GM19328 (cell line): ENCODE data around the gene ATXN7L1.
"Not testable (repeated sequence)": the region's sequence is repeated elsewhere in the genome, so short reads cannot be mapped to it uniquely, and the experiment has no call there.

ENCODE experiments used
- ATAC-seq: cut with Tn5 transposase; IDR thresholded peaks from one replicate; pipeline ENCODE4 v1.9.1; 2021; ENCODE audit warnings: mild to moderate bottlenecking, moderate library complexity; ENCODE audit not compliant: unreplicated experiment

Gene ATXN7L1

GRCh38 chr7:105623906-105624305, 252.5 kb downstream of the ATXN7L1 start:
- ATAC-seq: no peak

- no peak for ATAC-seq
Measured at GRCh38 chr7:105623378-105623777, 253.0 kb downstream of the ATXN7L1 start.

GRCh38 chr7:105622106-105622731, 254.2 kb downstream of the ATXN7L1 start:
- no peak for ATAC-seq

GRCh38 chr7:105621617-105622016, 254.8 kb downstream of the ATXN7L1 start:
- ATAC-seq: no peak

- no peak for ATAC-seq
Measured at GRCh38 chr7:105621176-105621575, 255.2 kb downstream of the ATXN7L1 start.

- ATAC-seq: no peak
Measured at GRCh38 chr7:105619590-105619989, 256.8 kb downstream of the ATXN7L1 start.

- no peak for ATAC-seq
Measured at GRCh38 chr7:105618016-105618296, 258.4 kb downstream of the ATXN7L1 start.

- no peak for ATAC-seq
Measured at GRCh38 chr7:105617280-105618015, 259.0 kb downstream of the ATXN7L1 start.

- ATAC-seq: no peak
Measured at GRCh38 chr7:105614341-105614840, 262.0 kb downstream of the ATXN7L1 start.

- no peak for ATAC-seq
Measured at GRCh38 chr7:105613611-105614330, 262.6 kb downstream of the ATXN7L1 start.

GRCh38 chr7:105612806-105613205, 263.6 kb downstream of the ATXN7L1 start:
- ATAC-seq: no peak

GRCh38 chr7:105611856-105612775, 264.3 kb downstream of the ATXN7L1 start:
- ATAC-seq: no peak

- no peak for ATAC-seq
Measured at GRCh38 chr7:105610165-105610930, 266.1 kb downstream of the ATXN7L1 start.

GRCh38 chr7:105602325-105603305, 273.8 kb downstream of the ATXN7L1 start:
- ATAC-seq: no peak

- ATAC-seq: no peak
Measured at GRCh38 chr7:105600720-105601550, 275.5 kb downstream of the ATXN7L1 start.

- no peak for ATAC-seq
Measured at GRCh38 chr7:105599551-105599950, 276.8 kb downstream of the ATXN7L1 start.

GRCh38 chr7:105599080-105599479, 277.3 kb downstream of the ATXN7L1 start:
- not testable (repeated sequence) for ATAC-seq

- no peak for ATAC-seq
Measured at GRCh38 chr7:105596866-105597265, 279.5 kb downstream of the ATXN7L1 start.
